HUDEP-2 (cell line): ENCODE measurements around the gene ABHD17A.
"Not testable (repeated sequence)": the region's sequence is repeated elsewhere in the genome, so short reads cannot be mapped to it uniquely, and the experiment has no call there.

ENCODE experiments used
- DNase-seq, 76 experiments: peaks; one replicate each; lab custom pipeline; 2025; ENCODE audit not compliant: unreplicated experiment in 76 of 76; lab: John Stamatoyannopoulos, UW

ABHD17A gene

GRCh38 chr19:1882089-1882785 lies 3.1 kb downstream of the ABHD17A start:
- DNase-seq, result peak in 5 of 76 experiments; percentile 15 to 33 (median 29)

GRCh38 chr19:1881393-1882088 lies 3.8 kb downstream of the ABHD17A start:
- peak in 3 of 76 experiments; percentile 15 to 18 (median 18) for DNase-seq

- DNase-seq, result no peak
Measured at GRCh38 chr19:1880611-1881392, 4.5 kb downstream of the ABHD17A start.

GRCh38 chr19:1879982-1880381 lies 5.3 kb downstream of the ABHD17A start:
- DNase-seq, result not testable (repeated sequence)

- not testable (repeated sequence) for DNase-seq
Measured at GRCh38 chr19:1878583-1878982, 6.7 kb downstream of the ABHD17A start.

GRCh38 chr19:1877280-1877660 lies 8.0 kb downstream of the ABHD17A start:
- DNase-seq, result not testable (repeated sequence)

GRCh38 chr19:1876496-1877279 lies 8.6 kb downstream of the ABHD17A start:
- DNase-seq, result not testable (repeated sequence)

- peak in 69 of 76 experiments; percentile 58 to 94 (median 87) for DNase-seq
Measured at GRCh38 chr19:1875646-1876495, 9.4 kb downstream of the ABHD17A start.

GRCh38 chr19:1875265-1875645 lies 10.0 kb downstream of the ABHD17A start:
- peak in 5 of 76 experiments; percentile 39 to 52 (median 46) for DNase-seq

- DNase-seq, result peak in 23 of 76 experiments; percentile 11 to 52 (median 34)
Measured at GRCh38 chr19:1874554-1875185, 10.6 kb downstream of the ABHD17A start.

- DNase-seq, result peak in 6 of 76 experiments; percentile 24 to 59 (median 34)
Measured at GRCh38 chr19:1873524-1874473, 11.5 kb downstream of the ABHD17A start.

- peak in 4 of 76 experiments; percentile 10 to 59 (median 32) for DNase-seq
Measured at GRCh38 chr19:1872807-1873523, 12.3 kb downstream of the ABHD17A start.

- no peak for DNase-seq
Measured at GRCh38 chr19:1871630-1872029, 13.7 kb downstream of the ABHD17A start.

- no peak for DNase-seq
Measured at GRCh38 chr19:1871140-1871597, 14.1 kb downstream of the ABHD17A start.

- DNase-seq, result no peak
Measured at GRCh38 chr19:1868971-1869370, 16.3 kb downstream of the ABHD17A start.

- no peak for DNase-seq
Measured at GRCh38 chr19:1867349-1867724, 18.0 kb downstream of the ABHD17A start.

GRCh38 chr19:1866693-1867348 lies 18.5 kb downstream of the ABHD17A start:
- DNase-seq, result no peak
